Measurements from ENCODE around the gene APOL5. TPM values are rescaled to one million over a fixed set of nuclear protein-coding genes. Genes with fewer than 3 reads are reported as not detected.

Gene APOL5
- polyA plus RNA-seq, 1 donor (not counting 4 experiments of a cell fraction or from before 2014, with no cell fraction given) = not detected

DNA sequence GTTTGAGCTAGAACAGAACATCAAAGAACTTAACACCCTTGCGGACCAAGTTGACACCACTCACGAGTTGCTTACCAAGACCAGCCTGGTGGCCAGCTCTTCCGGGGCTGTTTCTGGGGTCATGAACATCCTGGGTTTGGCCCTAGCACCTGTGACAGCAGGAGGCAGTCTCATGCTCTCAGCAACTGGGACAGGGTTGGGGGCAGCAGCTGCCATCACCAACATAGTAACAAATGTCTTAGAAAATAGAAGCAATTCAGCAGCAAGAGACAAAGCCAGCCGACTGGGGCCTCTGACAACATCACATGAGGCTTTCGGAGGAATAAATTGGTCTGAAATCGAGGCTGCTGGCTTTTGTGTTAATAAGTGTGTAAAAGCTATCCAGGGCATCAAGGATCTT, 8.7 kb downstream of the APOL5 start:
- no peak overlapping the region for H3K27ac ChIP-seq (ENCODE audit: control insufficient read depth, insufficient read depth, low read length)
- H4K20me1 ChIP-seq (ENCODE audit: control insufficient read depth, extremely low read depth, insufficient read depth, low read length) = no peaks in the 10 kb centered on the region
- H3K9me1 ChIP-seq (ENCODE audit: control insufficient read depth, extremely low read depth, insufficient read depth, low read length) = no peaks in the 10 kb centered on the region
- peaks cover 7% of the 10 kb centered on the region for H3K4me1 ChIP-seq (ENCODE audit: control insufficient read depth, extremely low read depth, insufficient read depth, low read length)
- no peak overlapping the region for H3K9ac ChIP-seq (ENCODE audit: control insufficient read depth, extremely low read depth, insufficient read depth, low read length)
- H3K36me3 ChIP-seq (ENCODE audit: control insufficient read depth in 2 of 2, extremely low read depth in 1 of 2, insufficient read depth in 2 of 2, low read length in 2 of 2) = no peaks in the 10 kb centered on the region
- no peaks in the 10 kb centered on the region for H3K9me3 ChIP-seq (ENCODE audit: control insufficient read depth, low read depth, low read length)
- no peaks in the 10 kb centered on the region for H3K79me2 ChIP-seq (ENCODE audit: control insufficient read depth, insufficient read depth, low read length)
- TF ChIP-seq, protein P1, sequence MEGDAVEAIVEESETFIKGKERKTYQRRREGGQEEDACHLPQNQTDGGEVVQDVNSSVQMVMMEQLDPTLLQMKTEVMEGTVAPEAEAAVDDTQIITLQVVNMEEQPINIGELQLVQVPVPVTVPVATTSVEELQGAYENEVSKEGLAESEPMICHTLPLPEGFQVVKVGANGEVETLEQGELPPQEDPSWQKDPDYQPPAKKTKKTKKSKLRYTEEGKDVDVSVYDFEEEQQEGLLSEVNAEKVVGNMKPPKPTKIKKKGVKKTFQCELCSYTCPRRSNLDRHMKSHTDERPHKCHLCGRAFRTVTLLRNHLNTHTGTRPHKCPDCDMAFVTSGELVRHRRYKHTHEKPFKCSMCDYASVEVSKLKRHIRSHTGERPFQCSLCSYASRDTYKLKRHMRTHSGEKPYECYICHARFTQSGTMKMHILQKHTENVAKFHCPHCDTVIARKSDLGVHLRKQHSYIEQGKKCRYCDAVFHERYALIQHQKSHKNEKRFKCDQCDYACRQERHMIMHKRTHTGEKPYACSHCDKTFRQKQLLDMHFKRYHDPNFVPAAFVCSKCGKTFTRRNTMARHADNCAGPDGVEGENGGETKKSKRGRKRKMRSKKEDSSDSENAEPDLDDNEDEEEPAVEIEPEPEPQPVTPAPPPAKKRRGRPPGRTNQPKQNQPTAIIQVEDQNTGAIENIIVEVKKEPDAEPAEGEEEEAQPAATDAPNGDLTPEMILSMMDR (optimal IDR thresholded peaks at IDR 0.05 in 1 of 3, IDR thresholded peaks at IDR 0.05 in 1 of 3, conservative IDR thresholded peaks at IDR 0.05 in 1 of 3; ENCODE audit: extremely low read depth in 1 of 3, insufficient read depth in 2 of 3, low read length in 3 of 3) = no peak
- TF ChIP-seq EZH2 (IDR thresholded peaks at IDR 0.05; ENCODE audit: low read length) = no peak
- dilution Hi-C loops (cut with MboI; ENCODE audit: extremely low pct_ligation_motif_present, low sequenced_read_pairs) = no loop called here
- H2AFZ ChIP-seq (ENCODE audit: control insufficient read depth, low read length) = no peak overlapping the region
- DNase-seq (ENCODE audit: low read depth, low spot score) = no peak
- peaks cover 4% of the 10 kb centered on the region for H3K27me3 ChIP-seq (ENCODE audit: control insufficient read depth, extremely low read depth, insufficient read depth, low read length)
- no peak overlapping the region for H3K4me3 ChIP-seq (ENCODE audit: control insufficient read depth in 2 of 3, extremely low read depth in 1 of 3, insufficient read depth in 2 of 3, low read depth in 1 of 3, low read length in 3 of 3)
- H3K4me2 ChIP-seq (ENCODE audit: control insufficient read depth, extremely low read depth, insufficient read depth, low read depth, low read length) = no peak overlapping the region
- FAIRE-seq = no peak

DNA sequence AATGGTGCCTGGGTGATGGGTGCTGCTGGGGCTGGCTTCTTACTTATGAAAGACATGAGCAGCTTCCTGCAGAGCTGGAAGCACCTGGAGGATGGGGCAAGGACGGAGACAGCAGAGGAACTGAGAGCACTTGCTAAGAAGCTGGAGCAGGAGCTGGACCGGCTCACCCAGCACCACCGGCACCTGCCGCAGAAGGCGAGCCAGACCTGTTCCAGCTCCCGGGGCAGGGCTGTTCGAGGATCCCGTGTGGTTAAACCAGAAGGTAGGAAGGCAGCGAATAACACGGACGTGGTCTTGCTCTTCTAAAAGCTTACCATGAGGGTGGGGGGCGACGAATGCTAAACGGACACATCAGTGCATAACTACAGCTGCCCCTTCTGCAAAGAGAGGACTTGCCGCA, 9.3 kb downstream of the APOL5 start:
- H3K9ac ChIP-seq (ENCODE audit: control insufficient read depth, extremely low read depth, insufficient read depth, low read length) = no peak overlapping the region
- DNase-seq (ENCODE audit: low read depth, low spot score) (no peak), FAIRE-seq (no peak)
- no peak overlapping the region for H3K4me2 ChIP-seq (ENCODE audit: control insufficient read depth, extremely low read depth, insufficient read depth, low read depth, low read length)
- H3K4me1 ChIP-seq (ENCODE audit: control insufficient read depth, extremely low read depth, insufficient read depth, low read length) = peaks cover 7% of the 10 kb centered on the region
- no peaks in the 10 kb centered on the region for H3K9me1 ChIP-seq (ENCODE audit: control insufficient read depth, extremely low read depth, insufficient read depth, low read length)
- dilution Hi-C loops (cut with MboI; ENCODE audit: extremely low pct_ligation_motif_present, low sequenced_read_pairs) = no loop called here
- H2AFZ ChIP-seq (ENCODE audit: control insufficient read depth, low read length) = no peak overlapping the region
- H3K4me3 ChIP-seq (ENCODE audit: control insufficient read depth in 2 of 3, extremely low read depth in 1 of 3, insufficient read depth in 2 of 3, low read depth in 1 of 3, low read length in 3 of 3) = no peak overlapping the region
- no peaks in the 10 kb centered on the region for H4K20me1 ChIP-seq (ENCODE audit: control insufficient read depth, extremely low read depth, insufficient read depth, low read length)
- H3K79me2 ChIP-seq (ENCODE audit: control insufficient read depth, insufficient read depth, low read length) = no peaks in the 10 kb centered on the region
- H3K27me3 ChIP-seq (ENCODE audit: control insufficient read depth, extremely low read depth, insufficient read depth, low read length) = peaks cover 4% of the 10 kb centered on the region
- H3K36me3 ChIP-seq (ENCODE audit: control insufficient read depth in 2 of 2, extremely low read depth in 1 of 2, insufficient read depth in 2 of 2, low read length in 2 of 2) = no peaks in the 10 kb centered on the region
- no peaks in the 10 kb centered on the region for H3K9me3 ChIP-seq (ENCODE audit: control insufficient read depth, low read depth, low read length)
- TF ChIP-seq, protein P1 (optimal IDR thresholded peaks at IDR 0.05 in 1 of 3, IDR thresholded peaks at IDR 0.05 in 1 of 3, conservative IDR thresholded peaks at IDR 0.05 in 1 of 3; ENCODE audit: extremely low read depth in 1 of 3, insufficient read depth in 2 of 3, low read length in 3 of 3) = no peak
- TF ChIP-seq EZH2 (IDR thresholded peaks at IDR 0.05; ENCODE audit: low read length) = no peak
- no peak overlapping the region for H3K27ac ChIP-seq (ENCODE audit: control insufficient read depth, insufficient read depth, low read length)

Measured in keratinocyte (primary cell).